IMR-90 (cell line): Measurements from ENCODE around the gene PANX1. TPM values are rescaled to one million over a fixed set of nuclear protein-coding genes. Genes with fewer than 3 reads are reported as not detected.

ENCODE experiments used
- ATAC-seq: fragments of 200-7000 bp; cut with Tn5 transposase; 2 replicates; pipeline ENCODE4 v1.9.1; 2020; ENCODE audit warnings: low read depth, mild to moderate bottlenecking, moderate library complexity
- BruUV-seq: library from RNA; stranded (reverse); fragments of 400-500 nt; replicated peaks from 2 replicates; lab custom pipeline; 2021; lab: Mats Ljungman, UMichigan
- CTCF ChIA-PET: fragments of 300-600 bp; formaldehyde crosslinking; extraction: SDS; loops from one replicate; lab custom pipeline; 2021; ENCODE audit warnings: antibody characterized with exemption; lab: Yijun Ruan, JAX
- POLR2A ChIA-PET: fragments of 300-600 bp; sonication (Branson Sonifier 250); formaldehyde crosslinking; loops from one replicate; lab custom pipeline; 2022; ENCODE audit warnings: antibody characterized with exemption; ENCODE audit not compliant: unreplicated experiment; lab: Charles Lee
- DNase-seq: peaks from one replicate; pipeline ENCODE4 v3.0.0; 2013
- H2AFZ ChIP-seq: replicated peaks from 2 replicates; pipeline ENCODE3; 2013; ENCODE audit warnings: low read length, mild to moderate bottlenecking; ENCODE audit not compliant: poor library complexity
- H2AK5ac ChIP-seq: 2 replicates; pipeline ENCODE4 v1.6.1; 2013; ENCODE audit warnings: low read depth, low read length, inconsistent platforms
- H2AK9ac ChIP-seq: replicated peaks from 2 replicates; pipeline ENCODE3; 2013; ENCODE audit warnings: mild to moderate bottlenecking, low read depth, low read length, moderate library complexity; ENCODE audit not compliant: poor library complexity
- H2BK120ac ChIP-seq: 2 replicates; pipeline ENCODE4 v1.6.1; 2013; ENCODE audit warnings: low read depth, low read length, inconsistent platforms
- H2BK15ac ChIP-seq: 3 replicates; pipeline ENCODE4 v1.6.1; 2013; ENCODE audit warnings: low read depth, low read length, inconsistent platforms
- H2BK20ac ChIP-seq: 2 replicates; pipeline ENCODE4 v1.6.1; 2013; ENCODE audit warnings: low read depth, mild to moderate bottlenecking, inconsistent platforms, low read length, moderate library complexity
- H2BK5ac ChIP-seq: 2 replicates; pipeline ENCODE4 v1.6.1; 2013; ENCODE audit warnings: mild to moderate bottlenecking, low read depth, low read length, inconsistent platforms; ENCODE audit not compliant: poor library complexity, severe bottlenecking
- H3K14ac ChIP-seq: replicated peaks from 2 replicates; pipeline ENCODE4 v1.6.1; 2013; ENCODE audit warnings: low read depth, low read length, inconsistent platforms
- H3K18ac ChIP-seq: 2 replicates; pipeline ENCODE4 v1.6.1; 2013; ENCODE audit warnings: low read depth, low read length, control low read depth
- H3K23ac ChIP-seq: 2 replicates; pipeline ENCODE4 v1.6.1; 2013; ENCODE audit warnings: low read depth, low read length, inconsistent platforms
- H3K27ac ChIP-seq: 2 replicates; pipeline ENCODE4 v1.5.1; 2013; ENCODE audit warnings: mild to moderate bottlenecking, control low read depth, low read length; ENCODE audit not compliant: insufficient read depth
- H3K27me3 ChIP-seq: 2 replicates; pipeline ENCODE4 v1.6.1; 2013; ENCODE audit warnings: low read length; ENCODE audit not compliant: control insufficient read depth, insufficient read depth
- H3K36me3 ChIP-seq: 2 replicates; pipeline ENCODE4 v1.6.1; 2013; ENCODE audit warnings: low read length, mixed read lengths; ENCODE audit not compliant: control insufficient read depth, insufficient read depth
- H3K4ac ChIP-seq: 2 replicates; pipeline ENCODE4 v1.6.1; 2013; ENCODE audit warnings: low read depth, low read length, inconsistent platforms
- H3K4me1 ChIP-seq: 2 replicates; pipeline ENCODE4 v1.6.1; 2013; ENCODE audit warnings: low read length, mixed read lengths; ENCODE audit not compliant: control insufficient read depth, insufficient read depth
- H3K4me2 ChIP-seq: 2 replicates; pipeline ENCODE4 v1.6.1; 2013; ENCODE audit warnings: low read depth, mild to moderate bottlenecking, control low read depth, low read length, moderate library complexity
- H3K4me3 ChIP-seq: 2 replicates; pipeline ENCODE4 v1.5.1; 2013; ENCODE audit warnings: low read depth, mild to moderate bottlenecking, control low read depth, low read length, moderate library complexity; ENCODE audit not compliant: insufficient read depth
- H3K56ac ChIP-seq: 2 replicates; pipeline ENCODE4 v1.6.1; 2013; ENCODE audit warnings: low read length, inconsistent platforms; ENCODE audit not compliant: insufficient read depth; ENCODE audit errors: extremely low read depth
- H3K79me1 ChIP-seq, 2 experiments: 2 replicates each; pipeline ENCODE4 v1.6.1; 2013; ENCODE audit warnings: low read length in 2 of 2, inconsistent platforms in 1 of 2, low read depth in 1 of 2
- H3K9ac ChIP-seq: 2 replicates; pipeline ENCODE4 v1.6.1; 2013; ENCODE audit warnings: low read depth, low read length, control low read depth
- H3K9me1 ChIP-seq: 2 replicates; pipeline ENCODE4 v1.6.1; 2013; ENCODE audit warnings: low read length, inconsistent platforms; ENCODE audit not compliant: insufficient read depth
- H3K9me3 ChIP-seq: 2 replicates; pipeline ENCODE4 v1.6.1; 2013; ENCODE audit warnings: low read length; ENCODE audit not compliant: control insufficient read depth, insufficient read depth
- H4K20me1 ChIP-seq: 2 replicates; pipeline ENCODE4 v1.6.1; 2013; ENCODE audit warnings: low read length, inconsistent platforms; ENCODE audit not compliant: insufficient read depth
- H4K5ac ChIP-seq: 2 replicates; pipeline ENCODE4 v1.6.1; 2013; ENCODE audit warnings: mild to moderate bottlenecking, low read depth, low read length, control low read depth
- H4K8ac ChIP-seq, 2 experiments: 2 replicates each; pipeline ENCODE4 v1.6.1; 2013; ENCODE audit warnings: low read depth in 2 of 2, low read length in 2 of 2, control low read depth in 1 of 2, inconsistent platforms in 1 of 2
- H4K91ac ChIP-seq: 2 replicates; pipeline ENCODE4 v1.6.1; 2013; ENCODE audit warnings: low read depth, low read length, inconsistent platforms; ENCODE audit not compliant: insufficient read depth
- MAFK ChIP-seq: IDR thresholded peaks from 2 replicates; pipeline ENCODE4 v1.6.1; 2012; ENCODE audit warnings: low read depth, low read length, improper control_type of control experiment
- RFX5 ChIP-seq: IDR thresholded peaks from 2 replicates; pipeline ENCODE4 v1.8.0; 2012; ENCODE audit warnings: low read depth, mild to moderate bottlenecking, low read length, moderate library complexity
- WGBS, 2 experiments: methylation state at CpG; one replicate each; pipeline versions ENCODE4 v1.1.5 to v1.1.7; 2013; ENCODE audit warnings: missing lambda C conversion rate in 2 of 2; ENCODE audit not compliant: insufficient read length in 1 of 2; ENCODE audit errors: extremely low coverage in 2 of 2; 5-methylcytosine and 5-hydroxymethylcytosine counted together
- dilution Hi-C: fragments of 300-500 bp; cut with HindIII; formaldehyde crosslinking; loops from one replicate; pipeline ENCODE4 v1.14.3; 2018; ENCODE audit warnings: low sequenced_read_pairs; ENCODE audit not compliant: unreplicated experiment
- in situ Hi-C: fragments of 300-500 bp; cut with MboI; formaldehyde crosslinking; loops from 3 replicates; pipeline ENCODE4 v1.14.3; 2019; ENCODE audit warnings: low sequenced_read_pairs, inconsistent platforms, mixed read lengths
- intact Hi-C: fragments of 100-400 bp; cut with micrococcal nuclease; formaldehyde crosslinking; loops from 2 replicates; pipeline ENCODE4 v1.10.0; 2022
- polyA plus RNA-seq, 3 experiments: library from polyadenylated mRNA; depleted of rRNA; stranded (reverse); fragments of >200 nt; gene quantifications; 2 replicates each; pipeline ENCODE4 v1.2.3, GENCODE V29; 2012; ENCODE audit warnings: low replicate concordance in 1 of 3
- total RNA-seq: library from RNA; depleted of rRNA; stranded (reverse); fragments of >200 nt; gene quantifications from 2 replicates; pipeline ENCODE4 v1.2.3, GENCODE V29; 2012

PANX1 gene
- total and polyA plus RNA-seq, 2 of the 4 experiments (the other 2 are of a cell fraction): 29.8 to 70.8 TPM

DNA sequence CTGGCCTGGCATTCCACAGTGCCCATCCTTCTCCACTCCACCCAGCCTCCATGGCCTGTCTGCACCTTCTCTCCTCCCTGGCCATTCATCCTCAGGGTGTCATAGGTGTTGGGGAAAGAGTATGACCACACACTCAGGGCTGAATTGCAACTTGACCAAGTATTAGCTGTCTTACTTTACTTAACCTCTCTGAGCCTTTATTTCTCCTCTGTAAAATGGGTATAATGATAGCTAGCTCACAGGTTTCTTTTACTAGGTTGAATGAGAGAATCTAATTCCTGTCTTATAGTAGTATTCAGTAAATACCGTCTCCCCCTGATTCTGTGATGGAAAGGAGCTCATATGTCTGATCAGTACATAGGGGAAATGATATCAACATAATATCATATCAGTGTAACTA is 16.0 kb downstream of the PANX1 start:
- no peak for TF ChIP-seq RFX5
- no peak for TF ChIP-seq MAFK
- no peak overlapping the region for H2BK20ac ChIP-seq
- no peak for ATAC-seq
- no peak overlapping the region for H2BK5ac ChIP-seq
- POLR2A ChIA-PET: no interaction called here
- CTCF ChIA-PET: interaction anchor here (0.6 kb wide), 1 partner anchor 8 kb away, joined by 3 read pairs; no protein-coding TSS in a partner anchor
- no peaks in the 10 kb centered on the region for H3K27me3 ChIP-seq
- no peak overlapping the region for H3K18ac ChIP-seq
- no peak overlapping the region for H3K4me3 ChIP-seq
- no CpG with 5 or more reads among the region's 1 CpG for WGBS, 2 experiments
- H3K79me1 ChIP-seq: peaks cover 42 to 85% of the 10 kb centered on the region in 2 experiments
- H2AK5ac ChIP-seq: no peak overlapping the region
- no peak for DNase-seq
- dilution Hi-C loops: no loop called here
- H2AFZ ChIP-seq: no peak overlapping the region
- no peak overlapping the region for H3K4me2 ChIP-seq
- H3K36me3 ChIP-seq: no peaks in the 10 kb centered on the region
- peaks cover 27% of the 10 kb centered on the region for H3K4me1 ChIP-seq
- no peak overlapping the region for H4K8ac ChIP-seq
- no peak overlapping the region for H3K56ac ChIP-seq
- no peak overlapping the region for H2BK15ac ChIP-seq
- no peak overlapping the region for H3K9ac ChIP-seq
- BruUV-seq: no TSS peak
- H3K27ac ChIP-seq: no peak overlapping the region
- no peak overlapping the region for H2AK9ac ChIP-seq
- no peak overlapping the region for H4K91ac ChIP-seq
- no peak overlapping the region for H3K4ac ChIP-seq
- intact Hi-C loops: no loop called here
- peaks cover 60% of the 10 kb centered on the region for H4K20me1 ChIP-seq
- in situ Hi-C loops: loop anchor here (25.0 kb wide), 3 partner anchors 618 to 1132 kb away; partner anchors contain the start of gene AMOTL1
- H3K14ac ChIP-seq: no peak overlapping the region
- H3K23ac ChIP-seq: no peak overlapping the region
- H4K5ac ChIP-seq: no peak overlapping the region
- H3K9me1 ChIP-seq: peaks cover 33% of the 10 kb centered on the region
- H3K9me3 ChIP-seq: no peaks in the 10 kb centered on the region
- no peak overlapping the region for H2BK120ac ChIP-seq
